Amniotic stem cell (primary cell): ENCODE data around the gene MAP7.

ENCODE experiments used
- DNase-seq: peaks from one replicate; lab custom pipeline; 2025; lab: John Stamatoyannopoulos, UW

Gene MAP7

GRCh38 chr6:136529710-136530109 is 20.5 kb downstream of the MAP7 start:
- DNase-seq: no peak

DNA sequence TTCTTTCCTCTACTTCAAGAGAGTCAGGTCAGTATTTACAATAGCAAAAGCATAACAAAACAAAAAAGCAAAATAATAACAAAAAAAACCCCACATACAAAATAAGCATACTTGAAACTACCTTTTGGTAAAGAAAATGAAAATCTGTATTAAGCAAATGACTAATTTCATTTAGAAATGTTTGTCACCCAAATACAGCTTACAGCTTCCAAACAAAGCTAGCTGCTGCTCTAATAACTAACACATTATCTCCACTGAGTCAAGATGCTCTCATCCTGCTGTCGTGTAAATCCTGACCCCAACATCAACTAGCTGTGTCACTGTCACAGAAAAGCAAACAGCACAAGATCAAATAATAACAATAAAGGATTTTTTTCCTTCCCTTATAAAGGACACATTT is 21.7 kb downstream of the MAP7 start:
- DNase-seq: no peak

GRCh38 chr6:136527831-136528230 is 22.4 kb downstream of the MAP7 start:
- no peak for DNase-seq

DNA sequence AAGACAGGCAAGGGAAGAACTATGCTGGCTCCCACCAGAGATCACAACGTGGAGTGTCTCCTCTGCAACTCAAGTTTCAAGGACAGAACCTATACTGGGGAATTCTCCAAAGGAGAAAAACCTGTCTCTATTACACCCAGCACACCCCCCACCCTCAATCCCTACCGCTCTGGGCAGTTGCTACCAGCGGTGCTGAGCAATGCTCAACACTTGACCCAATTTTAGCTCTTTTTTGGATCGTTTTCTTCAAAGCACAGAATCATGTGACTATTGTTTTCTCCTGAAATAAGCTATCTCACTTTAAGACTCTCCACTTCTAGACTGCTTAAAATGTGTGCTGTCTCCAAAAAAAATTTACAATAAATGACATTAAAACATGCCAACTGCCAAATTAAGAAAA is 23.3 kb downstream of the MAP7 start:
- no peak for DNase-seq

GRCh38 chr6:136526196-136526930 is 23.9 kb downstream of the MAP7 start:
- DNase-seq: no peak

DNA sequence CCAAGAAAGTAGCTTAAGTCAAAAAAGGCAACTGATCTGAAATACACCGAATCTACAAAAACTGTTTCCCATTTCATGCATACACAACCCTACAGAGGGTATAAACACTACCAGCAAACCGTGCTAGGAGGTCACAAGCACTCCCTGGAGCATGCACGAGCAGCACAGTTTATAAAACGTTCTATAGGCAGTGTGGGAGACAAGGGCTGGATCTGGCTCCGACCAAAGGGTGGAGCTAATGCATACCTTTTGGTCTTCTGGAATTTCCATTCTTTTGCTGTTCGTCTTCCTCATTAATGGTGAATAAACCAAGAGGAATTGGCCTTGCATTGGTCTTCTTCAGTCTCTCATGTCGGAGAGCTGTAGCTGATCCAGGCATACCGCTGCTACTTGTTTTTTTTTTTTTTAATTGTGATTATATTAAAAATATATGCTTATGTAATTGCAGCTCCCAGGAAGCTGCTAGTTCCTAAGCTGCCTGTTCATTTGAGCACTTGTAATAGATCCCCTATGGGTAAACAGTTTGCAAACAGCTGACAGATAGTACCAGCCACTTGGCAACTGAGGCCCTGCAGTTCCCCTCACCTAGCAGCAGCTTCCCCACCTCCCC is 24.5 kb downstream of the MAP7 start:
- no peak for DNase-seq

GRCh38 chr6:136524936-136525413 is 25.2 kb downstream of the MAP7 start:
- DNase-seq: no peak

DNA sequence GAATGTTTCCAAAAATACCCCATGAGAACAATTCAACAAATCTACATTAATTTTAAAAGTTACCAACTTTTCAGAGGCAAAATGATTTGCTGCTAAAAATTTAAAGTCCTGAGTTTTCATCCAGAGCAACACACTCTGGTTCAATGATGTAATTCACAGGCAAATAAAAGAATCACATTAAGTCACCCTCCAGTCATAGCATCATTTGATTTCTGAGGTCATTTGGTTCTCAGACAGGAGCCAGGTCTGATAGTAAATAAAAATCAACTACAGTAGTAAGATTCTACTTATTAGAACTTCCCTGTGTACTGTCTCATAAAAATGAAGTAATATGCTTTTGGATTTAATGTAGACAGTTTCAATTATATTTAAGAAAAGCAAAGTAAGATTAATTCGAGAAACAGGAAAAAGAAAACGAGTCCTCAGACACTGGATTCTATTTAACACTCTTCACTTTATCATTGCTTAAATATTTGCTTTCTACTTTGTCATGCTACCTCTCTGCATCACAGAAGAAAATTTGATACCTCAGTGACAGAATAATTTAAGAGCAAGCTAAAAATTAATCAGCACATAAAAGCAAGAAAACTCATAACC is 25.8 kb downstream of the MAP7 start:
- DNase-seq: no peak

- DNase-seq: no peak
Observed at GRCh38 chr6:136523196-136523595, 27.0 kb downstream of the MAP7 start.

DNA sequence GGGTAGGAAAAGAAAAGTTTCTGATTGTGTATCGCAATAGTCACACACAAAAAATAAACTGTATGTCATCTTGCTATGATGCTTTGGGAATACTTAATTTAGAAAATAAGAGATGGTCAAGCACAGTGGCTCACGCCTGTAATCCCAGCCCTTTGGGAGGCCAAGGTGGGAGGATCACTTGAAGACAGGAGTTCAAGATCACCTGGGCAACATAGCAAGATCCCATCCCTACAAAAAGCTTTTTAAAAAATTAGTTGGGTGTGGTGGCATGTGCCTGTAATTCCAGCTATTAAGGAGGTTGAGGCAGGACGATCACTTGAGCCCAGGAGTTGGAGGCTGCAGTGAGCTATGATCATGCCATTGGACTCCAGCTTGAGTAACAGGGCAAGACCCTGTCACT is 27.6 kb downstream of the MAP7 start:
- DNase-seq: no peak

- DNase-seq: no peak
Observed at GRCh38 chr6:136521911-136522310, 28.3 kb downstream of the MAP7 start.

DNA sequence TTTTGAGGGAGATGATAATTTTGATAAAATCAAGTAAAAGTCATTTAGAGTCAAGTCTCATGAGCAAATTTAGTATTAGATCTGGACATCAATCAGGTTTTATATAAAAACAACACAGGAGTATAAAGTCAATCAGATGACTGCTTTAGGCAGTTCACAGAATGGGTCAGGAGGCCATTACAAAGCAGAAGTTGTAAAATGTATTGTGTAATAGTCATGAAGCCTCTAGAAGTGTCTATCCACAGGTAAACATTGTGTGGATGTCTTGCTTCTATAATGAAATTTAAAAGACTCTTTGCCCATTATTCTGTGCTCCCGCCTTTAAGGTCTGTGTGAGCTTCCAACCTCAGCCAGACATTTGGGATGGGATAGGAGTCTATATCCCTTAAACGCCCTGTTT is 28.8 kb downstream of the MAP7 start:
- no peak for DNase-seq

DNA sequence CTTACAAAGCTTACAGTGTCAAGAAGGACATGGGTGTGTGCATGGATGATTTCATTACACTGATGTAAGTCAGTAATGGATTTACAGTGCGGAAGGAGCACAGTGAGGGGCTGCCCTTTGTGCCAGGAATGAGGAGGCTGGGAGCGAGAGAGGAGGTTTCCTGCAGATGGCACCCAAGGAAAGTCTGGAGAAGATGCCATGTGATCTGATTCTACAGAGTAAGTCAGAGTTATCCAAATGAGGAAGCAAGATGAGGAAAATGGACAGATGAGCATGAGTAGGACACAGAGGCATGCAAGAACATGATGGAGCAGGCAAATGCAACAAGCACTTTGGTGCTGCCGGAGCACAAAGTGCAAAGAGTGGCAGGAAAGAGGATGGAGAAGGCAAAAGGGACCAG is 29.7 kb downstream of the MAP7 start:
- DNase-seq: no peak

DNA sequence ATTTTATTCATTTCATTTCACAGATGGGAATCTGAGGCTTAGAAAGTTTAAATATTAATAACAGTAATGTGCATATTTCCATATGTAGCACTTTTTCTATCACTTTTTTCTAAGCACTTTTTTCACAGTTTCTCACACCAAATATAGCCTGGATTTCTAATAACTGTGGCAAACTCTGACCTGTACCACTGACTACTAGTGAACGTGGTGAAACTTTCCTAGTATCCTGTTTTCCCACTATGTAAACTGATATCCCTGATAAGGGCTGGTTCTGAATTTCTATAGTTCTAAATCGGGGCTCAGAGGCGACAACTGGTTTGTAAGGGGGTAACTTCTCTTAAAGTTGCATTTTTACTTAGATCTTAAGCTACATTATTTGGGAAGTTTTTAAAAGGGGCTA is 32.6 kb downstream of the MAP7 start:
- DNase-seq: no peak

DNA sequence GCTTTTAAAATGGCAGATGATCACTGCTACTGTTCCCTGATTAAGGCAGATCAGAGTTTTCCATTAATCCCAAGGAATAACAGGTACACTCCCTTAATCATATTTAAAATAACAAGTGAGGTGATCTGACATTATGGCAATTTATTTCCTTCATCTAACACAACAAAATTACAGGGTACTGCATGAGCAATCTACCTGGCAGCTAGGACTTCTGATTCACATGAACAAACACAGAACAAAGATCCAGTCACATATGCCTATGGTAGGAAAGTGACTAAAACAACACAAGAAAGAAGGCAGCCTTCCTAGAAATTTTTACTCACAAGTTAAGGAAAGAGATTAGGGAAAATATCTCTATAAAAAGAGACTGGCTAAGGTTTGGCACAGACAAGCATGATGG is 33.2 kb downstream of the MAP7 start:
- no peak for DNase-seq

GRCh38 chr6:136514591-136514990 is 35.6 kb downstream of the MAP7 start:
- no peak for DNase-seq

GRCh38 chr6:136511926-136512325 is 38.3 kb downstream of the MAP7 start:
- DNase-seq: no peak

- DNase-seq: no peak
Observed at GRCh38 chr6:136511397-136511796, 38.8 kb downstream of the MAP7 start.

DNA sequence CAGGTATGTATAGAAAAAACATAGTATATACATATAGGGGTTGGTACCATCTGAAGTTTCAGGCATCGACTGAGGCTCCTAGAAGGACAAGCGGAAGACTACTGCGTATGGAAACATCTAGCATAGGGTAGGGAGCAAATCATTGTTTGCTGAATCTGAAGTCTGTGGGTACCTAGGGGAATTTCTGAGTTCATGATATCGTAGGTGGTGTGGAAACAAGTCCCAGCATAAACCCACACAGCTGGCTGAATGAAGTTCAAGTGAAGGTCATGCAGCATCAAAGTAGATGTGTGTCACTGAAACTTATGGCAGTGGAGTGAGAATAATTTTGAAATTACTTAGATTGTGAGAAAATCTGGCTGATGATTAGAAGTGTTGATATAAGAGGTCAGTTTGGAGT is 39.4 kb downstream of the MAP7 start:
- DNase-seq: no peak

DNA sequence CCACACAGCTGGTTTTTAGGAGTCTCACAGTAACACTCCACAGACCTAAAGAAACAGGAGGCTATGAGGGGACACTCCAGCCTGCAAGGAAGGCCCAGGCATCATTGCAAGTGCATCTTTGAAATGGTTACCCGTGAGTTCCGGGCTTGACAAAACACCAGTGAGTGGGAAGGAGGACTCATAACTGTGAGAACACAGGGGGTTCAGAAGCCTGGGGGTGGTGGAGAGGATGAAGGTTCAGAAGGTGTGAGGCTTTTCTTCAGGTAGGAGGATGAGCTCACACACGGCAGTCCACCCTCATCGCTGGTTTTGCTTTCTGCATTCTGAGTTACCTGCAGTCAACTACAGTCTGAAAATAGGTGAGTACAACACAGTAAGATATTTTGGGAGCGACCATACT is 39.9 kb downstream of the MAP7 start:
- no peak for DNase-seq

DNA sequence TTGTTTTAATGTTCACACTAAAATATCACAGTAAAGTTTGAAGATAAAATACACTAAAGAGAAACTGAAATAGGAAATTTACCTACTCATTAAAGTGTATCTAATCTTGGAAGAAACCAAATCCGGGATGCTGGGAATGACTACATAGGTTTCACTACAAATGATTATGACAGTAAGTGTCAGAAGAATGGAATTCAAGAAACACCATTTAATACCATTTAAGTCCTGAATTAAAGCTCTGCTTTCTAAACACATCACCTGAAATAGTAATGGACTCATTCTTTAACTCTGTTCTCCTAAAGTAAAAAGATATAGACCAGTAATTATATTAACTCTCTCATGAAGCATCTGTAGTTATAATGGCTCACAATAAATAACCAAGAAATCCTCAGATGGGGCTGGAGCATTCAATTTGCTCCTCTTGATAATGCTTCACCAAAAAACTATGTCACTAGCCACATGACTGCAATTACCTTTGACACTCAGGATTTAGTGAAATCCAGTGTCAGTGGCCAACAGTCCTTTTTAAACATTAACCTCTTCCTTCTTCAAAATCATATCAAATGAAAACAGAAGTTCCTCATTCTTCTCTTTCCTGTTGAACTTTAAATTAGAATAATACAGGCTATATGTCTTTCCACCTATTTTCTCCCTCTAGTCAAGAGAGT is 41.4 kb downstream of the MAP7 start:
- no peak for DNase-seq

- no peak for DNase-seq
Observed at GRCh38 chr6:136506124-136506799, 44.0 kb downstream of the MAP7 start.
